K562 (cell line): ENCODE results near the gene TMEM245. TPM values are rescaled to one million over a fixed set of nuclear protein-coding genes. Genes with fewer than 3 reads are reported as not detected.
A peak's percentile ranks its signal among the peaks of the same experiment; 100 is the strongest.

Experiments
- ATAC-seq: fragments of 200-7000 bp; cut with Tn5 transposase; 3 replicates; pipeline ENCODE4 v1.9.1; 2020; ENCODE audit warnings: moderate library complexity
- BruUV-seq: library from RNA; stranded (reverse); fragments of 400-500 nt; replicated peaks from 2 replicates; lab custom pipeline; 2021; lab: Mats Ljungman, UMichigan
- CTCF ChIA-PET: fragments of 300-600 bp; formaldehyde crosslinking; extraction: SDS; loops from one replicate; lab custom pipeline; 2021; ENCODE audit warnings: low intra/inter-chr PET ratio; lab: Yijun Ruan, JAX
- POLR2A ChIA-PET: fragments of 300-600, 350-650 bp; sonication (Branson Sonifier 250); formaldehyde crosslinking; extraction: SDS; loops from one replicate; lab custom pipeline; 2021; ENCODE audit warnings: antibody characterized with exemption, inconsistent platforms; lab: Yijun Ruan, JAX
- DNase-seq, 4 experiments: peaks; one replicate each; pipeline versions ENCODE4 v3.0.0 to v3.0.0-alpha.2; 2011 to 2018; ENCODE audit warnings: low spot score in 3 of 4, mixed read lengths in 3 of 4; ENCODE audit errors: extremely low read depth in 1 of 4
- FAIRE-seq: peaks from 2 replicates; lab custom pipeline; 2011; peaks lifted over from hg19 to GRCh38; lab: Jason Lieb, UNC
- H2AFZ ChIP-seq: 2 replicates; pipeline ENCODE4 v1.6.0; 2011; ENCODE audit warnings: low read depth, low read length, control low read depth, inconsistent platforms
- H3K27ac ChIP-seq: fragments of 200-600 bp; 3 replicates; pipeline ENCODE4 v1.8.0; 2011; ENCODE audit warnings: low read depth, mild to moderate bottlenecking, control low read depth, inconsistent platforms, low read length, moderate library complexity, mixed read lengths; ENCODE audit errors: extremely low read depth
- H3K27me3 ChIP-seq, 2 experiments: fragments of 300-600 bp in 1 of 2; 2 replicates in 1 of 2; 3 replicates in 1 of 2; pipeline versions ENCODE4 v1.6.0 to v1.8.0; 2011; ENCODE audit warnings: inconsistent platforms in 2 of 2, low read length in 2 of 2, mild to moderate bottlenecking in 1 of 2, mixed read lengths in 1 of 2, moderate library complexity in 1 of 2; ENCODE audit not compliant: control insufficient read depth in 2 of 2, insufficient read depth in 2 of 2
- H3K36me3 ChIP-seq: fragments of 300-600 bp; 3 replicates; pipeline ENCODE4 v1.8.0; 2011; ENCODE audit warnings: mild to moderate bottlenecking, low read length, inconsistent platforms; ENCODE audit not compliant: control insufficient read depth, insufficient read depth
- H3K4me1 ChIP-seq, 2 experiments: fragments of 200-600 bp in 1 of 2; replicated peaks in 1 of 2; 2 replicates in 1 of 2; 3 replicates in 1 of 2; pipeline versions ENCODE4 v1.5.1 to v1.8.0; 2011; ENCODE audit warnings: inconsistent platforms in 2 of 2, low read length in 2 of 2, mild to moderate bottlenecking in 1 of 2, mixed read lengths in 1 of 2, moderate library complexity in 1 of 2; ENCODE audit not compliant: control insufficient read depth in 2 of 2, insufficient read depth in 2 of 2
- H3K4me2 ChIP-seq: 2 replicates; pipeline ENCODE4 v1.6.1; 2011; ENCODE audit warnings: low read length, control low read depth, inconsistent platforms, mixed read lengths; ENCODE audit not compliant: insufficient read depth
- H3K4me3 ChIP-seq: fragments of 200-600 bp; sonication (generic), shearing (Covaris generic); 2 replicates; pipeline ENCODE4 v1.5.1; 2016; ENCODE audit warnings: control low read depth, inconsistent platforms
- H3K79me2 ChIP-seq: fragments of 200-600 bp; 3 replicates; pipeline ENCODE4 v1.8.0; 2011; ENCODE audit warnings: low read length, inconsistent platforms; ENCODE audit not compliant: control insufficient read depth, insufficient read depth
- H3K9ac ChIP-seq, 2 experiments: 2 replicates each; pipeline versions ENCODE4 v1.6.0 to v1.6.1; 2011; ENCODE audit warnings: low read depth in 2 of 2, low read length in 2 of 2, control low read depth in 1 of 2, inconsistent platforms in 1 of 2, mild to moderate bottlenecking in 1 of 2, mixed read lengths in 1 of 2; ENCODE audit not compliant: insufficient read depth in 1 of 2
- H3K9me1 ChIP-seq: one replicate; pipeline ENCODE4 v1.6.0; 2011; ENCODE audit warnings: inconsistent platforms, mild to moderate bottlenecking, low read length, moderate library complexity; ENCODE audit not compliant: control insufficient read depth, insufficient read depth
- H3K9me3 ChIP-seq: replicated peaks from 2 replicates; pipeline ENCODE4 v1.5.1; 2011; ENCODE audit warnings: low read depth, low read length, inconsistent platforms; ENCODE audit not compliant: control insufficient read depth, insufficient read depth
- H4K20me1 ChIP-seq: replicated peaks from 2 replicates; pipeline ENCODE4 v1.6.1; 2011; ENCODE audit warnings: low read length, inconsistent platforms, mixed read lengths; ENCODE audit not compliant: control insufficient read depth, insufficient read depth
- ADNP ChIP-seq: fragments of 200-800 bp; sonication (Bioruptor generic); IDR thresholded peaks from 2 replicates; pipeline ENCODE4 v1.6.1; 2016; ENCODE audit warnings: missing genetic modification characterization, missing compliant biosample characterization
- ARID1B ChIP-seq: fragments of 450-650 bp; IDR thresholded peaks from 2 replicates; pipeline ENCODE4 v1.6.1; 2016; ENCODE audit warnings: antibody characterized with exemption, mild to moderate bottlenecking, inconsistent platforms
- ATF7 ChIP-seq: fragments of 450-650 bp; IDR thresholded peaks from 2 replicates; pipeline ENCODE4 v1.7.1; 2014; ENCODE audit warnings: mild to moderate bottlenecking, moderate library complexity
- GMEB1 ChIP-seq: fragments of 250-450 bp; sonication (Bioruptor Pico); IDR thresholded peaks from 2 replicates; pipeline ENCODE4 v1.4.0; 2020; ENCODE audit warnings: mild to moderate bottlenecking
- HES1 ChIP-seq: fragments of 450-650 bp; IDR thresholded peaks from 2 replicates; pipeline ENCODE4 v1.6.1; 2016; ENCODE audit warnings: low read depth, mild to moderate bottlenecking, moderate library complexity
- HSF4 ChIP-seq: fragments of 250-450 bp; sonication (Bioruptor Pico); IDR thresholded peaks from 2 replicates; pipeline ENCODE4 v2.1.2; 2022; ENCODE audit warnings: mild to moderate bottlenecking, moderate library complexity, borderline replicate concordance
- KDM1A ChIP-seq, 2 experiments: fragments of 450-650 bp; IDR thresholded peaks; 2 replicates each; pipeline ENCODE4 v1.6.1; 2016; ENCODE audit warnings: mild to moderate bottlenecking in 2 of 2
- MCM2 ChIP-seq: fragments of 450-650 bp; IDR thresholded peaks from 2 replicates; pipeline ENCODE4 v1.6.1; 2017; ENCODE audit warnings: low read depth, mild to moderate bottlenecking
- MNT ChIP-seq, 2 experiments: fragments of 450-650 bp; conservative IDR thresholded peaks; 2 replicates each; pipeline ENCODE4 v1.6.1; 2017; ENCODE audit warnings: mild to moderate bottlenecking in 2 of 2, moderate library complexity in 2 of 2
- NR3C1 ChIP-seq: sonication (generic); formaldehyde crosslinking; IDR thresholded peaks from 2 replicates; pipeline ENCODE4 v1.8.1; 2022; ENCODE audit warnings: missing genetic modification reagents
- PTRF ChIP-seq: fragments of 450-650 bp; IDR thresholded peaks from 2 replicates; pipeline ENCODE4 v1.6.1; 2016; ENCODE audit warnings: mild to moderate bottlenecking, missing genetic modification characterization, missing compliant biosample characterization
- SMAD4 ChIP-seq: fragments of 250-450 bp; sonication (Bioruptor Pico); conservative IDR thresholded peaks from 2 replicates; pipeline ENCODE4 v1.8.0; 2021; ENCODE audit warnings: inconsistent platforms, mild to moderate bottlenecking, moderate library complexity
- TEAD4 ChIP-seq, 2 experiments: sonication (generic) in 1 of 2; formaldehyde crosslinking in 1 of 2; IDR thresholded peaks; 2 replicates each; pipeline versions ENCODE4 v1.6.1 to v1.8.0; 2012 to 2022; ENCODE audit warnings: borderline replicate concordance in 1 of 2, inconsistent platforms in 1 of 2, low read length in 1 of 2, mild to moderate bottlenecking in 1 of 2, missing genetic modification reagents in 1 of 2
- THRA ChIP-seq: fragments of 450-650 bp; IDR thresholded peaks from 2 replicates; pipeline ENCODE4 v1.6.1; 2017; ENCODE audit warnings: mild to moderate bottlenecking, moderate library complexity
- ZNF57 ChIP-seq: fragments of 450-650 bp; formaldehyde crosslinking; IDR thresholded peaks from 2 replicates; pipeline ENCODE4 v1.4.0; 2020; ENCODE audit warnings: mild to moderate bottlenecking, moderate library complexity
- in situ Hi-C: fragments of 300-500 bp; cut with MboI; formaldehyde crosslinking; loops from 4 replicates; pipeline ENCODE4 v1.15.0; 2018; ENCODE audit warnings: inconsistent platforms, mixed read lengths
- intact Hi-C: fragments of 100-400 bp; cut with micrococcal nuclease; formaldehyde crosslinking; loops from 2 replicates; pipeline ENCODE4 v1.14.2; 2022
- polyA plus RNA-seq, 8 experiments: library from polyadenylated mRNA; depleted of rRNA in 4 of 8; stranded (reverse) in 5 of 8; unstranded in 3 of 8; fragments of >200 nt; fragmentation: Nextera tagmentation in 2 of 8; fragmentation: Illumina TruSeq in 1 of 8; extraction: Ambion mirVana in 2 of 8; extraction: Trizol in 1 of 8; gene quantifications; 2 replicates each; pipeline versions ENCODE4 v1.2.1 to v1.2.3, GENCODE V29; 2011 to 2014; ENCODE audit warnings: inconsistent platforms in 1 of 8, missing spikeins in 1 of 8
- total RNA-seq, 7 experiments: library from RNA; depleted of rRNA in 6 of 7; stranded (reverse); fragments of >200 nt in 6 of 7; fragmentation: Illumina TruSeq in 2 of 7; extraction: Trizol in 2 of 7; gene quantifications; 2 replicates each; pipeline versions ENCODE4 v1.2.1 to v1.2.3, GENCODE V29; 2011 to 2021; ENCODE audit warnings: low replicate concordance in 1 of 7

TMEM245 gene
- total and polyA plus RNA-seq, 9 of the 15 experiments (the other 6 are each of a cell fraction or from before 2014, with no cell fraction given): 8.5 to 43.2 (median 24.3) TPM

GRCh38 chr9:109110329-109111021 is 9.3 kb downstream of the TMEM245 start (continued):
- TF ChIP-seq ARID1B (peak; percentile 14), ADNP (tag) (0 out of 2 replicates have a peak, but pooled peaks have one; percentile 41), KDM1A (IDR thresholded peaks at IDR 0.05) (peak; percentile 72 to 82; a peak in 3 of 4 replicates), ATF7 (peak; percentile 90), MCM2 (no peak)

GRCh38 chr9:109109967-109110328 is 9.8 kb downstream of the TMEM245 start:
- ChIA-PET POLR2A (interaction anchor here (1.8 to 5.6 kb wide), 3 partner anchors 9 to 13 kb away, joined by 7 to 48 read pairs (median 11); partner anchors contain the start of gene TMEM245), CTCF (no interaction called here)
- DNase-seq (no peak), ATAC-seq (no peak), FAIRE-seq (no peak)
- Histone ChIP-seq H3K9ac (no peak overlapping the region), H3K36me3 (peaks cover 19% of the 10 kb centered on the region), H3K4me1 (peaks cover 18 to 43% of the 10 kb centered on the region in 2 experiments), H3K4me3 (no peak overlapping the region), H3K9me1 (no peaks in the 10 kb centered on the region), H2AFZ (no peak overlapping the region), H3K79me2 (peaks cover 98% of the 10 kb centered on the region), H3K27me3 (no peaks in the 10 kb centered on the region), H3K27ac (peak overlapping the region; percentile 20; the same call in 1 of the 3 replicates), H4K20me1 (peaks cover 13% of the 10 kb centered on the region; the same call in 1 of the 2 replicates), H3K9me3 (no peaks in the 10 kb centered on the region), H3K4me2 (no peak overlapping the region)
- TF ChIP-seq TEAD4 (IDR thresholded peaks at IDR 0.05; ENCODE audit: low read length): peak; percentile 41; the same call in 1 of the 2 replicates
- no peak for TF ChIP-seq TEAD4 (CRISPR knock-in tag; IDR thresholded peaks at IDR 0.05; ENCODE audit: borderline replicate concordance)
- TF ChIP-seq ZNF57 (CRISPR knock-in tag): no peak
- TF ChIP-seq HSF4 (CRISPR knock-in tag): no peak
- TF ChIP-seq THRA: no peak
- TF ChIP-seq SMAD4 (CRISPR knock-in tag): 0 out of 2 replicates have a peak, but pooled peaks have one; percentile 20
- 0 out of 4 replicates have a peak, but pooled peaks of 1 of the 2 experiments have one; percentile 20 for TF ChIP-seq MNT (conservative IDR thresholded peaks at IDR 0.05)
- TF ChIP-seq HES1: no peak
- no peak for TF ChIP-seq GMEB1
- TF ChIP-seq NR3C1 (CRISPR knock-in tag): no peak
- no peak for TF ChIP-seq PTRF (tag)
- intact Hi-C loops (no loop called here), in situ Hi-C loops (no loop called here)
- BruUV-seq: no TSS peak
